Measurements from ENCODE around the gene RASL10B.

RASL10B gene

DNA sequence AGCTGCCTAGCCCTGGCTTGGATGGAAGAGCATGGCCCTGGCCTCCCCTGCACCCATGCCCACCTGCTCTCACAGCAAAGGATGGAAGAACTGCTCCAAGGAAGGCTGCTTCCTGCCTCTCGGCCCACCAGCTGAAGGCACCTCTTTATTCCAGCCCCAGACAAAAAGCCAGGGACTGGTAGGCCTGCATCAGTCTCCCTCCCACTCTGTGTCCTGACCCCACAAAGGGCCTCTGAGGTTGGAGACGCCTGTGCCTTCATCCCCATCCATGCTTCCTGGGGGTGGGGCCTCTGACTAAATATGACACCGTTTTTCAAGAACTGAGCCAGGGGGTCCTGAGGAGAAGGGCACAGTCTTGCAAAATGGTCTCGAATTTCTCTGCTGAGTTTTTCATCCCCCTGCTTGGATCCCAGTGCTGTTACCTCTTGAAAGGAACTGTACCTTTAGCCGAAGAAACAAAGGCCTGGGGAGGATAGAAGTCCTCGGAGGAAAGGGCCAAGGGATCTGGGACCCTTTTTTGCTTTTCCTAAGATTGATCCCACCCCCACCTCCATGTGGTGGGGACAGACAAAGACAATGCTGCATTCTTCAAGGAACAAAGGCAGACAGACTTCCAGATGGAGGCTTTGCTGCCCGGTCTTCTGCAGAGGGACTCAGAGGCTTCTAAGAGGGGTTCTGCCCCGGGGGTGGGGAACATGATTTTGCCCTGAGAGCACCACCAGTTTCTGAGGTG lies 34.5 kb downstream of the RASL10B start:
- DNase-seq (ENCODE audit: low read depth), result no peak

DNA sequence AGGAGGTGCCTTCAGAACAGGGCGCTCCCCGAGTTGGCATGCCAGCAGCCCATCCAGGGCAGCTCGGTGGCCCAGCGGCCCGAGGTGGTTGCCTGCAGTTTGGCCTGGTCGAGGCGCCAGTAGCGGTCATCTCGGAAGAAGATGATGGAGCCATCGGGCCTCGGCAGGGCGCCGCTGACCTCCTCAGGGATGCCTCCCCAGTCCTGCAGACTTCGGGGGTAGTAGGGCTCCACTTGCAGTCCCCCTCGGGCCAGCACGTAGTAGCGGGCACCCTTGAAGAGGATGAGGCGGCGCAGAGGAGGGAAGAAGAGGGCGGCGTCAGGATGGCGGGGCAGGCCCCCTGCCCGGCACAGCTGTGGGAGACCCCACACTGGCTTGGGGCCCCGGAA lies 35.0 kb downstream of the RASL10B start:
- no peak for DNase-seq (ENCODE audit: low read depth)

DNA sequence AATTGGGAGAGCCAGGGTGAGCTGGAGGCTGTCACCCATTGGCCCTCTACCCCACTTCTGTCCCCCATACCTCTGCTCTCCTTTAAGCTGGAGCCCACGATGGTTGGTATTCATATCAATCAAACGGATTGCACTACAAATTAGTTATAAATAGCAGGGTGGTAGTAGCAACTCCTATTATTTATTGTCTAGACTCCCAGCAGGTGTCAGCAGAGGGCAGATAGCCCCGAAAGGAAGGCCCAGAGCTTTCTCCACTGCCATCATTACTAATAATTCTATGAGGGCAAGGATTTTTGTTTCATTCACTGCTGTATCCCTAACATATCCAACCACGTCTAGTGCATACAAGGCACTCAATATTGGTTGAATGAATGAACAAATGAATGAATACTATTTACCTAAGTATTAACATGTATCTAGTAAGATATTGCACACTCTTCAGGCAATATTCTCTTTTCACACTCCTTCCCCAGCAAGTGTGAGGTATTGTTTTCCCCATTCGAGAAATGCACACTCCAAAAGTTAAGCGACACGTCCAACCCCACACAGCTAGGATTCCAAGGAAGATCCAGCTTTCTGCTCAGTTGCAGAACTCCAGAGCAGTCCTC lies 35.6 kb downstream of the RASL10B start:
- no peak for DNase-seq (ENCODE audit: low read depth)

DNA sequence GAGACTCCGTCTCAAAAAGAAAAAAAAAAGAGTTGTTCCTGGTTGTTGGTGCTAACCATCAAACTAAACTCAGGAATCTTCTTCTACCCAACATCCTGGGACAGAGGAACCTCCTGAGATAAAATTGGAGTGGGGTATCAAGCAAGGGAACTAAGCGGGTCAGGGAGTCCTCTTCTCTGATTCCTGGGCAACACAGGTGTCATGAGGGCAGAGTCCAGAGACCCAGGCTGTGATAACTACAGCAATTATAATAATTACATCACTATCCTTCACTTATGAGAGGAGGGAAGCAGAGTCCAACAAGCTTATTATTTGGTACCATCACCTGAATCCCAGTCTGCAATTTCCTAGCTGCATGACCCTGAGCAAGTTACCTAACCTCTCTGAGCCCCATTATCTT lies 37.4 kb downstream of the RASL10B start:
- no peak for DNase-seq (ENCODE audit: low read depth)

DNA sequence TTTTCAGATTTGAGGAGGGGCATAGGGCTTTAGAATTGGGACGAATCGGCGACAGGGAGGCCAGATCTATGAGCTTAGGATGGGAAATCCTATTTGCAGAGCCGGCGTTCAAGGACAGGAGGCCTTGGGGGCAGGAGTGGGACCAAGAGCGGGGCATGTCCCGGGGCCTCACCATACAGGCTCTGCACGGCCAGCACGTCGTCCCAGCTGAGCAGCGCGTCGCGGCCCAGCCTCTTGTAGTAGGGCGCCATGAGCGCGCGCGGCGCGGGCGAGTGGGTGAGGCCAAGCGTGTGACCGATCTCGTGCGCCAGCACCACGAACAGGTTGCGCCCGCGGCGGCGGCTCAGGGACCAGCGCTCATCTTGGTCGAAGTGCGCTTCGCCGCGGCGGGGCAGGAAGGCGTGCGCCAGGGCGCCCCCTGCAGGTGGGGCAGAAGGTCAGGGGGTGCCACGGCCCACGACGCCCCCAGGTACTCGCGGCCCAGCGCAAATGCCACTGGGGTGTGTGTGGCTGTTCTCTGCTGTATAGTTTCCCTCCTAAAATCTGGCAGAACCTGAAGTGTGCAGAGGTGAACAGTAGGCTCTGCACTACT lies 38.6 kb downstream of the RASL10B start:
- DNase-seq (ENCODE audit: low read depth), result no peak

DNA sequence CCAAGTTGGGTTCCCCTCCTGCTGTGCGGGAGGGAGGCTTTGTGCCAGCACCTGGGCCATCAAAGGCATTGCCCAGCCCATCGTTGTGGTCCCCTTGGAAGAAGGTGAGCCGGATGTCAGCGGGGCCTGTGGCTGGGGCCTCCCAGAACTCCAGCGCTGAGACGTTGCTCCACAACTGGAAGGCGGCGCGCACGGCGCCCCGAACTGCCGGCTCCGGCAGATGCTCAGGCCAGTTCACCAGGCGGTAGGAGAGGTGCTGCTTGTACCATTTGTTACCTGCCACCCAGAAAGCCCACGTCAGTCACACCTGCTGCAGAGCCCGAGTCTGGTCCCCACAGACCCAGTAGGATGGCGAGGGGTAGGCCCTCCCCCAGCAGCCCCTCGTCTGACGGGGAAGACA lies 41.7 kb downstream of the RASL10B start:
- no peak for DNase-seq (ENCODE audit: low read depth)

DNA sequence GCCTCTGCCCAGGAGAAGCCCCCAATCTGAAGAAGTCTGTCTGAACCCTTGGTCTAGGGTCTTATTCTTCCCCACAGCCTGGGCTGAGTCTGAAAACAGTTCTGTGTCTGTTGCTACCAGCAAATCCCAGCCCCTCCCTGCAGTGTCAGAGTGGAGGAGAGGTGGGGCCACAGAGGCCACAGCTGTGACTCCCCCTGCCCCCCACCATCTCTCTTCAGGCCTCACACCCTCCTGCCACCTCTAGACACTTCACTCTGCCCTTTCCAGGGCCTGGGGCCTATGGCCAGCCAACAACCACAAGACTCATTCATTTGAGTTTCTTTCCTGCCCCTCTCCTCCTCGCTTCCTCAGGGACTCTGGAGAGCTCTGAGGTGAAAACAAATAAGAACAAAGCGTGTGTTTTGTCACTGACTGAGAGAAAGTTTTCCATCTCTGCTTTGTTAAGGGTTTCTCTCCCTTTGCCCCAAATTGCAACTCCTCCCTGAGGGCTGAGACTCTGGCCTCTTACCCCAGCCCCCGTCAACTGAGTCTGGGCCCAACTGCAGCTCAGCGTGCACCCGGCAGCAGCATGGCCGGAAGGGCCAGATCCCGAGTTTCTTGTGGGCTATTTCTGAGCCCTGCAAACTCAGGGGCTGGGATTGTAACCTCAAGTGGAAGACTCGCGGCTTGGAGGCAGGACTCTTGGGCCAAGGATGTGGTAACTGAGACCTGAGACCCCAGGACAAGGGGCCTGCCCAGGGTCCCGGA lies 42.4 kb downstream of the RASL10B start:
- DNase-seq (ENCODE audit: low read depth), result no peak

DNA sequence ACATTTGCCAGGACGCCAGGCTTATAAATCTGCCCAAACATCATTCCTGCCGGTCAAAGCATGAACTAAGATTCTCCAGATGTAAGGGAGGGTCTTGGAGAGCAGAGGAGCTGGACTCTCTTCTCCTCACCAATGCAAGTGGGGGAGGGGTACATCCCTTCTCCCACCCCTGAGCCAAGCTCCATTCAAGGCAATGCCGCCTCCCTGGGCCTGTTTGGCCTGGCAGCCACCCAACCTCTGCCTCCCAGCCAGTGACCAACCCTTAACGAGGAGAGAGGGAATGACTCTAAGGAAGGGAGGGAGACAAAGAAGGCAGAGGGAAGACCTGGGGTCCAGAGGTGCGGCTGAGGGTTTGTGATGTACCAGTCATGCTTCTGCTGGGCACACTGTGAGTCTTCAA lies 43.1 kb downstream of the RASL10B start:
- no peak for DNase-seq (ENCODE audit: low read depth)

DNA sequence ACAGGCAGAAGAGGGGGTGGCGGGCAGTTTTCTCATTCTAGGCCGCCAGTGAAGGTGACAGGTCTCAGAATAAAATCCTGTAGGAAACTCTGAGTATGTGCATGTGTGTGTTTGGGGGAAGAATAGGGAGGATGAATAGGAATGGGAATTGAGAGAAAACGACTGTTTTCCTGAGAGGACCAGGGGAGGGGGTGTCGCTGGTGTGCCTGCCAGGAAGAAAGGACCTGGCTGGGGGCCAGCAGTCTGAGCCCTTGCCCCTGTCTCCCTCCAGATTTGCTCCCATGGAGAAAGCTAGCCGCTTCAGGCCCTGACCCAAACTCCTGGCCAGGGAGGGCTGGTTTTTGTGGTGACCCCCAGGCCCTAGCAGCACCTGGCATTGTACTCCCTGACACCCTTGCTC lies 43.6 kb downstream of the RASL10B start:
- no peak for DNase-seq (ENCODE audit: low read depth)

DNA sequence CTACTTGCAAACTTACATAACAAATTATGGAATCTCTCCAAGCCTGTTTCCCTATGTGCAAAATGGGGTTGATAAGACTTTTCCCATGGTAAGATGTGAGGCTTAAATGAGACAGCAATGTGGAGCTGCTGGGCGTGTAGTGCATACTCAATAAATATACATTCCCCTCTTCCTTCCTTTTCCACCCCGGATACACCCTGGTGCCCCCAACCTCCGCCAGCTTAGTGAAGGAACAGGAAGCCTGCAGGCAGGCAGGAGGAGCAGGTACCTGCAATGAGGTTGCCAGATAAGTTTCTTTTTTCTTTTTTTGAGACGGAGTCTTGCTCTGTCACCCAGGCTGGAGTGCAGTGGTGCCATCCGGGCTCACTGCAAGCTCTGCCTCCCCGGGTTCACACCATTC lies 44.1 kb downstream of the RASL10B start:
- DNase-seq (ENCODE audit: low read depth), result no peak

DNA sequence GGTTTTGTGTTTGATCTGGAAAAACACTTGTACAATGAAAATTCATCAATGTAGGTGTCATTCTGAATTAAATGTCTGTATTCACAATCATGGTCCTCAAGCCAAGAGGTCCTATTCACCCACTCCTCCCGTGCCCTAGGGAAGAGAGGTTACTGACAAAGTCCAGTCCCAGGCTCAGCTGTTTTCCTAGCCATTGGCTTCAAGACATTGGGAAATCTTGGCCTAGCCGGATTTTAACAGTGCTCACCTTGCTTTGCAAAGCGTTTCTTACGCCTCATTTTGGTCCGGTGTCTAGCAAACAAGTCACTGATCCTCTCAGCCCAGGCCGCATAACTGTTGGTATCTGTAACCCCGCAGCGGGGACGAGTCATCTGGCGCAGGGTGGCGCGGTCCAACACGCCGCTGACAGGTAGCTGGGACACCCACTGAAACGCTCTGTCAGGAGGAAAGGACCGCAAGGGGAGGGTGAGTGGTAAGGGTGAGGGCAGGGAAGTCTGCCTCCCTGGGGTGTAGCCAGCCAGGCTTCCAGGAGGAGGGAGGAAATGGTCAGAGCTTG lies 47.3 kb downstream of the RASL10B start:
- DNase-seq (ENCODE audit: low read depth), result no peak

DNA sequence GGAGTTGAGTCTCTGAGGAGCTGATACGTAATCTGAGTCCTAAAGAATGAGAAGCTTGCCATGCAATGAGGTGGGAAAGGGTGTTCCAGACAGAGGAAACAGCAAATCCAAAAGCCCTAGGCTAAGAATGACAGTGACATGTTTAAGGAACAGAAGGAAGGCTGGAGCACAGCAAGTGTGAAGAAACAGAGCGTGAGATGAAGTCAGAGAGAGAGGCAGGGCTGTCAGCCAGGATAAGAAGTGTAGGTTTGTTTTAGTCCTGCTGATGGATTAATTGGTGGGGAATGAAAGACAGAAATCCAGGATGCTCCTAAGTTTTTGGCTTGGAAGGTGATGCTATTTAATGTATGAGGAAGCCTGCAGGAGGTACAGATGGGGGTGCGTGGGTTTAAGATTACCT lies 49.5 kb downstream of the RASL10B start:
- DNase-seq (ENCODE audit: low read depth), result no peak

DNA sequence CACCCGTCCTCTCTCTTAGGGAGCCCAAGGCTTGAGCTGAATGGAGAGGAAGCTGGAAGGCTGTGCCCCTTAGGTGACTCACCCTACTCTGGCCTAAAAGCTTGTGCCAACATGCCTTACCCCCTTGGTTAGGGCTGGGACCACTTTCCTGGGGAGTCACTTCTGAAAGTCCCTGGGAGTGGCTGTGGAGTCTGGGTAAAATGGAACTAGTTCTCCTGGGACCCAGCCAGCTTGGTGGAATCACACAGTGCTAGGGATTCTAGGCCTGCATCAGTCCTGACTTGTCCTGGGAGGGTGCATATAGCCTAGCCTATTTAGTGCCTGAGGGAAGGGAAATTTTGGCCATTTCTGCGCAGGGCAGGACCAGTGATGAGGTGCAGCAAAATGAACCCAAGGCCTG lies 53.5 kb downstream of the RASL10B start:
- DNase-seq (ENCODE audit: low read depth), result no peak

DNA sequence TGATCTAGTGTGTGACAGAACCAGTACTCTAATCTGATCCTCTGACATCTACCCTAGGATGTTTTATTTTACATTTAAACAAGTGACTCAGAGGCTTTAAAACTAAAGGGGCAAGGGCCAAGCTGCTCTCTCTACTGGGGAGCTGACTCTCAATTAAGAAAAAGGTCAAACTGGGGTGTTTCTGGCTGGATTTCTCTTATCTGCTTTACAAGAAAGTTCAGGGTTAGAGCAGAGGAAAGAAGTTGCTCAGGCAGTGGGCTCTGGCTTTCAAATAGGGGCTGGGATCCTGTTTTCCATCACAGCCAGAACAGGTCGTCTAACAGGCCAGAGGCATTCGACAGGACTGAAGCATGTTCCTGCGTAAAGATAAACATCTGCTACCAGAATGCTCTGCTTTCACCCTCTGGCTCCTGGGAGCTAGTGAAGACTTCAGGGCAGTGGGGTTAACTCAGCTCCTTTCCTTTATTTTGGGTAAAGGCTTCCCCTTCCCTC lies 55.5 kb downstream of the RASL10B start:
- DNase-seq (ENCODE audit: low read depth), result no peak

DNA sequence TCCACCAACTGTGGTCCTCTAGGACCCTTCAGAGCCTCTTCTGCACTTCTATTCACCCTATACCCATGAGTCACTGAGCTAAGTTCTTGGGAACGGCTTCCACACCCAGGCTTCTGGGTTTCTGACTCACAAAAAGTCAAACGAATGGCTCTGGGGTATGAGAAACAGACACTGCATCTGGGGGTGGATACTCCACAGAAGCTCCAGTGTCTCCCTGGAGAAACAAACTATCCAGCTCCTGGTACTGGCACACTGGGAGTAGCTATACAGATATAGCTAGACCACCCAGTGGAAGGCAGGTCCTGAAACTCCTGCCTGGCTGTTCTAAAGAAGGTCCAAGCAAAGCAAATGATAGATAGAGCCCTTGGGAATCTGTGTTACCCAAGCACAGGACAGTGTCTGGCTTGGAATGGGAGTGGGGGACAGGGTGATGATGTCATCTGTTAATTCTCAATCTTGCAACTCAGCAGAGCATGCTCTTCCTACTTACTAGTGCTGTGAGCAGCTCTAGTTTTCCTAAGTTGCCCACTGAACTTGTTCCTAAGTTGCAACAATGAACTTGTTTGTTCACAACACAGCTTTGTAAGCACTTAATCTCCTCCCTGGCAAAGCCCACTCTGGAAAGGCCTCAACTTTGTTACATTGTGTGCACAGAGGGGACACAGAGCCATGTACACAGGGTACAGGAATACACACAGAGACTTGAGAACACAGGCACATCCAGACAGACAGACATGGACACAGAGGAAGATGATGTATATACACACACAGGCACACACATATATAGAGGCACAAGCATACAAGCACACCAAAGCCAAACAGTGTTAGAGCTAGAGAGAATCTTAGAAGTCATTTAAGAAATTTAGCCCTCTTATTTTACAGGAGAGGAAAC lies 57.3 kb downstream of the RASL10B start:
- DNase-seq (ENCODE audit: low read depth), result no peak

DNA sequence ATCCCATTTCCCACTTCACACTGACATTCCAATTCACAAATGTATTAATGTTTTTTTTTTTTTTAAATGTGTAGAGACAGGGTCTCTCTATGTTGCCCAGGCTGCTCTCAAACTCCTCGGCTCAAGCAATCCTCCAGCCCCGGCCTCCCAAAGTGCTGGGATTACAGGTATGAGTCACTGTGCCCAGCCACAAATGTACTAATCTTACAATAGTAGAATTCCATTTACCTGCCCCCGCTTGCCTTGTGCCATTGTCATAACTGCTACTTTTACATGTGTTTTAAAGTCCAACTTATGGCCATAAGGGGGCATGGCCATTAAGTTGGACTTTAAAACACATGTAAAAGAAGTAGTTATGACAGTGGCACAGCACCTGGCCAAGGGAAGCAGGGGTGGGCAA lies 59.4 kb downstream of the RASL10B start:
- no peak for DNase-seq (ENCODE audit: low read depth)

DNA sequence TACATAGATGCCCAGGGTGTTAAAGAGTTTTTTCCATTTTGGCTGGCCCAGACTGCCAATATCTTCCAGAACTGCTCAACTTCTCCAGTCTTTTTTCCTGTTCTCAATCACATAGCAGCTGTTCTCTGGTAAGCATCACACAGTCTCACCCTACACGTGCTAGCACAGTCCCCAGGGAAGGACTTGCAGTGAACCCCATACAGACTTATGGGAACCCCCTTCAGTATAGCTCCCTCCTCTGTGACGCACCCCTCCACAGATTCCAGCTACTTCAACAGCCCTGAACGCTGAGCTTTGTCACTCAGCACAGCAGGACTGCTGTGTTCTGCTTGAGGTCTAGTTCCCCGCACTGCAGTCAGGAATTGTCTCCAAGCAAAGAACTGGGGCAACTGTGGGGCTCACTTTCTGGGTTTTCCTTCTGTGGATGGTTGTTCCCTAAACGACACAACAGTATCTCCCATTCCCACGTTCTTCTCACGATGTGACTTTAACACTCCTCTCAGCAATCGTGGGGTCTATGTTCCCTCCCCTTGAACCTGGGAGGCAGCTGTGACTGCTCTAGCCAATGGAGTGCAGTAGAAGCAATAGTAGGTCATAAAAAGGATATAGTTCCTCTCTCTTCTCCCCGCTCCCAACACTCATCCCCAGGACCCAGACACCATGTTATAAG lies 60.4 kb downstream of the RASL10B start:
- no peak for DNase-seq (ENCODE audit: low read depth)
